SJSA1 (cell line): ENCODE results near the gene CASP7. TPM values are rescaled to one million over a fixed set of nuclear protein-coding genes. Genes with fewer than 3 reads are reported as not detected.
"Not testable (repeated sequence)": the region's sequence is repeated elsewhere in the genome, so short reads cannot be mapped to it uniquely, and the experiment has no call there.

ENCODE experiments used
- DNase-seq, 2 experiments: peaks; one replicate each; pipeline ENCODE4 v3.0.0-alpha.2; 2015 to 2020; ENCODE audit warnings: low spot score in 2 of 2, low read depth in 1 of 2
- H3K27ac ChIP-seq: fragments of 250-450 bp; sonication (Bioruptor Pico); 2 replicates; pipeline ENCODE4 v1.5.1; 2020; ENCODE audit warnings: mild to moderate bottlenecking, moderate library complexity
- H3K27me3 ChIP-seq: fragments of 250-450 bp; sonication (Bioruptor Pico); replicated peaks from 2 replicates; pipeline ENCODE4 v1.5.1; 2020; ENCODE audit warnings: mild to moderate bottlenecking, moderate library complexity
- H3K36me3 ChIP-seq: fragments of 250-450 bp; sonication (Bioruptor Pico); 2 replicates; pipeline ENCODE4 v1.5.1; 2020; ENCODE audit warnings: mild to moderate bottlenecking
- H3K4me1 ChIP-seq: fragments of 250-450 bp; sonication (Bioruptor Pico); replicated peaks from 2 replicates; pipeline ENCODE4 v1.6.1; 2021; ENCODE audit warnings: mild to moderate bottlenecking
- H3K4me3 ChIP-seq: fragments of 250-450 bp; sonication (Bioruptor Pico); 2 replicates; pipeline ENCODE4 v1.5.1; 2020; ENCODE audit warnings: mild to moderate bottlenecking
- H3K9me3 ChIP-seq: fragments of 250-450 bp; sonication (Bioruptor Pico); replicated peaks from 2 replicates; pipeline ENCODE4 v1.5.1; 2020; ENCODE audit warnings: mild to moderate bottlenecking
- total RNA-seq: library from RNA; depleted of rRNA; stranded (reverse); fragments of >200 nt; shearing (Covaris generic); gene quantifications from 2 replicates; pipeline ENCODE4 v1.2.3, GENCODE V29; 2014

Gene CASP7
- total RNA-seq, 1 experiment from 2014 or later = 78.5 TPM

- no peak overlapping the region for H3K27ac ChIP-seq
- DNase-seq = no peak
- peaks cover 11% of the 10 kb centered on the region; the same call in 1 of the 2 replicates for H3K27me3 ChIP-seq
- no peaks in the 10 kb centered on the region for H3K4me1 ChIP-seq
- H3K4me3 ChIP-seq = no peak overlapping the region
- no peaks in the 10 kb centered on the region for H3K36me3 ChIP-seq
- no peaks in the 10 kb centered on the region for H3K9me3 ChIP-seq
These were observed 27.8 kb upstream of the CASP7 start for GRCh38 chr10:113651898-113652297.

- H3K36me3 ChIP-seq, H3K27ac ChIP-seq, DNase-seq, H3K4me1 ChIP-seq, H3K9me3 ChIP-seq, H3K4me3 ChIP-seq: not testable (repeated sequence)
- H3K27me3 ChIP-seq = peaks cover 11% of the 10 kb centered on the region; the same call in 1 of the 2 replicates
These were observed 27.3 kb upstream of the CASP7 start for GRCh38 chr10:113652456-113652855.

GRCh38 chr10:113656896-113657295 is 22.8 kb upstream of the CASP7 start:
- Histone ChIP-seq H3K27me3 (peaks cover 10% of the 10 kb centered on the region; the same call in 1 of the 2 replicates), H3K36me3 (no peaks in the 10 kb centered on the region), H3K4me3 (no peak overlapping the region), H3K4me1 (no peaks in the 10 kb centered on the region), H3K9me3 (no peaks in the 10 kb centered on the region), H3K27ac (no peak overlapping the region)
- no peak for DNase-seq

- DNase-seq = no peak
- Histone ChIP-seq H3K36me3 (no peaks in the 10 kb centered on the region), H3K27ac (no peak overlapping the region), H3K9me3 (no peaks in the 10 kb centered on the region), H3K27me3 (peaks cover 10% of the 10 kb centered on the region; the same call in 1 of the 2 replicates), H3K4me3 (no peak overlapping the region), H3K4me1 (no peaks in the 10 kb centered on the region)
These were observed 22.2 kb upstream of the CASP7 start for GRCh38 chr10:113657544-113657943.

GRCh38 chr10:113661332-113661731 is 18.4 kb upstream of the CASP7 start:
- H3K4me1 ChIP-seq = peaks cover 3% of the 10 kb centered on the region
- DNase-seq = no peak
- no peak overlapping the region for H3K4me3 ChIP-seq
- peaks cover 4% of the 10 kb centered on the region; the same call in 1 of the 2 replicates for H3K27me3 ChIP-seq
- H3K9me3 ChIP-seq = no peaks in the 10 kb centered on the region
- no peak overlapping the region for H3K27ac ChIP-seq
- no peaks in the 10 kb centered on the region for H3K36me3 ChIP-seq

GRCh38 chr10:113663142-113663541 is 16.6 kb upstream of the CASP7 start:
- H3K36me3 ChIP-seq = no peaks in the 10 kb centered on the region
- no peak for DNase-seq
- H3K27ac ChIP-seq = no peak overlapping the region

GRCh38 chr10:113663908-113664307 is 15.8 kb upstream of the CASP7 start, which contains the start of gene NRAP:
NRAP (minus strand) TSS chr10:113664041; CDS start chr10:113663882, 159 bp downstream.
- DNase-seq = no peak
- H3K4me3 ChIP-seq = no peak within 1 kb of the TSS
- H3K9me3 ChIP-seq = no peaks in the 10 kb centered on the region
- no peaks in the 10 kb centered on the region for H3K27me3 ChIP-seq
- no peaks in the 10 kb centered on the region for H3K36me3 ChIP-seq
- H3K4me1 ChIP-seq = peaks cover 15% of the 10 kb centered on the region
- H3K27ac ChIP-seq = no peak within 1 kb of the TSS

More at GRCh38 chr10:113663142-113663541, 16.6 kb upstream of the CASP7 start:
- no peak overlapping the region for H3K4me3 ChIP-seq
- H3K4me1 ChIP-seq = peaks cover 15% of the 10 kb centered on the region
- peaks cover under 1% of the 10 kb centered on the region; the same call in 1 of the 2 replicates for H3K27me3 ChIP-seq
- no peaks in the 10 kb centered on the region for H3K9me3 ChIP-seq

GRCh38 chr10:113665352-113665751 is 14.4 kb upstream of the CASP7 start:
- H3K4me3 ChIP-seq = no peak overlapping the region
- H3K4me1 ChIP-seq = peaks cover 15% of the 10 kb centered on the region
- H3K27me3 ChIP-seq = no peaks in the 10 kb centered on the region
- no peaks in the 10 kb centered on the region for H3K9me3 ChIP-seq
- no peak overlapping the region for H3K27ac ChIP-seq
- H3K36me3 ChIP-seq = no peaks in the 10 kb centered on the region
- DNase-seq = no peak

GRCh38 chr10:113665806-113666354 is 13.8 kb upstream of the CASP7 start:
- Histone ChIP-seq H3K27ac (peak overlapping the region; percentile 25; the same call in 1 of the 2 replicates), H3K4me3 (no peak overlapping the region), H3K9me3 (no peaks in the 10 kb centered on the region), H3K27me3 (no peaks in the 10 kb centered on the region), H3K4me1 (peaks cover 15% of the 10 kb centered on the region), H3K36me3 (no peaks in the 10 kb centered on the region)
- peak in 1 of 2 experiments; percentile 5 for DNase-seq

- Histone ChIP-seq H3K4me1 (peaks cover 15% of the 10 kb centered on the region), H3K9me3 (no peaks in the 10 kb centered on the region), H3K27ac (peak overlapping the region; percentile 25; the same call in 1 of the 2 replicates), H3K27me3 (no peaks in the 10 kb centered on the region), H3K4me3 (no peak overlapping the region), H3K36me3 (no peaks in the 10 kb centered on the region)
- peak in 1 of 2 experiments; percentile 6 for DNase-seq
These were observed 12.9 kb upstream of the CASP7 start for GRCh38 chr10:113666682-113667252.

GRCh38 chr10:113680190-113681111 is 739 bp downstream of the CASP7 start:
- Histone ChIP-seq H3K4me3 (peak overlapping the region; percentile 83), H3K4me1 (peaks cover 11% of the 10 kb centered on the region), H3K36me3 (peaks cover 19% of the 10 kb centered on the region), H3K27me3 (no peaks in the 10 kb centered on the region), H3K9me3 (no peaks in the 10 kb centered on the region), H3K27ac (peak overlapping the region; percentile 90)
- DNase-seq = peak; percentile 67 to 68

GRCh38 chr10:113681533-113682470 is 2.1 kb downstream of the CASP7 start:
- DNase-seq = no peak
- Histone ChIP-seq H3K27ac (no peak overlapping the region), H3K36me3 (peaks cover 19% of the 10 kb centered on the region), H3K4me3 (no peak overlapping the region; the same call in 1 of the 2 replicates), H3K27me3 (no peaks in the 10 kb centered on the region), H3K4me1 (peaks cover 11% of the 10 kb centered on the region), H3K9me3 (peaks cover under 1% of the 10 kb centered on the region; the same call in 1 of the 2 replicates)

- peaks cover 22% of the 10 kb centered on the region for H3K36me3 ChIP-seq
These were observed 3.6 kb downstream of the CASP7 start for GRCh38 chr10:113683300-113683699.

More at GRCh38 chr10:113683300-113683699, 3.6 kb downstream of the CASP7 start:
- H3K4me1 ChIP-seq = peaks cover 11% of the 10 kb centered on the region
- no peak overlapping the region for H3K4me3 ChIP-seq
- H3K27me3 ChIP-seq = no peaks in the 10 kb centered on the region
- peaks cover 6% of the 10 kb centered on the region for H3K9me3 ChIP-seq
- no peak for DNase-seq
- no peak overlapping the region for H3K27ac ChIP-seq
